Measurements from ENCODE around the gene MYO18A.

MYO18A gene

GRCh38 chr17:29167393-29168078, 12.7 kb downstream of the MYO18A start:
- DNase-seq (ENCODE audit: low spot score) = no peak

DNA sequence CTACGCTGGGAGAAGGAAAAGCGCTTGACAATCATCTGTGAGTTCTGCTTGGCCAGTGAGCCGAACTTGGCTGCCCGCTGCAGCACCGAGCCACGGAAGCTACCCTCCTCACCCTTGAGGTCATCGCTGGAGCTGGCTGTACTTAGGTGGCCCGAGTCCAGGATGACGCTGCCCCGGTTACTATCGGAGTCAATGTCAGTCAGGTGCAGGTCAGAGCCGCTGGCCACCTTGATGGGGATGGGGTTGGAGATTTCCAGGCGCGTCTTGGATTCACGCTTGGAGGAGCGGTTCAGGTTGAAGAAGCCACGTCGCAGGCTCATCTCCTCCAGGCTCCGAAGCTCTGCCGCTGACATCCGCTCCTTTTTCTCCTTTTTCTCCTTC, 13.7 kb downstream of the MYO18A start:
- DNase-seq (ENCODE audit: low spot score) = no peak

- no peak for DNase-seq (ENCODE audit: low spot score)
These were observed 14.2 kb downstream of the MYO18A start for GRCh38 chr17:29165800-29166506.

DNA sequence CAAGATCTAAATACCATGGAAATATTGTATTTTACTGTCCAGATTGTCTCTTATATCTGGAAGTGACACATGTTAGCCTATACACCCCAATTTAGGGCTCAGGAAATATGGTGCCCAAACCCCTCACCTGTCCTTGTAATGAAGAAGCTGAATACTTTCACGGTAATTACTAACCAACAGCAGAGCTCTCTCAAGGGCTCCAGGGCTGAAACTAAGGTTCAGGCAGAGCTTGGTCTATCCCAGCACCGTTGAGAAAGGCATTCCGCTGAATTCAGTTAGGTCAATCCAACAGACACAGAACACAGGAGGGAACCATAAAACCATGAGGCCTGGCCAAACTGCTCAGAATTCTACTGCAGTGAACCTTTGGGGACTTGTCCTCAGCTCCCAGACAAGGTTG, 14.9 kb downstream of the MYO18A start:
- DNase-seq (ENCODE audit: low spot score) = no peak

GRCh38 chr17:29163563-29163962, 16.6 kb downstream of the MYO18A start:
- no peak for DNase-seq (ENCODE audit: low spot score)

DNA sequence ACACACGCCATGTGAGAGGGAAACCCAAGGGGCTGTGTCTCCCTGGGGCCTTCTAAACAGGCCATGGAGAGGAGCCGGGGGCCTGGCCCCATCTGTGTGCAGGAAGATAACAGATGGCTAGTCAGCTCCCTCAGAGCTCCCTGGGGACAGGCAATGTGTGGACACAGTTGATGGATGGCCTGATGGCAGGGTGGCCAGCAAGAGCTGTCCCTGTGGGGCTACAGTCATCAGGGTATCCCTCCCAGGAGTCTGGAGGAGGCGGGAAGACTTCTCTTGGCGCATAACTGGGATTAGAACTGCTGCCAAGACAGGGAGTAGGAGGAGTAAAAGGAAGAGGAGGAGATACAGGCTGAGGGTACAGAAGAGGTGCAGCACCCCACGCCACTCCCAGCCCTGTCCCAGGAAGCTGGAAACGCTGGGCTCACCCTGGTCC, 17.3 kb downstream of the MYO18A start:
- peak; percentile 19 for DNase-seq (ENCODE audit: low spot score)

DNA sequence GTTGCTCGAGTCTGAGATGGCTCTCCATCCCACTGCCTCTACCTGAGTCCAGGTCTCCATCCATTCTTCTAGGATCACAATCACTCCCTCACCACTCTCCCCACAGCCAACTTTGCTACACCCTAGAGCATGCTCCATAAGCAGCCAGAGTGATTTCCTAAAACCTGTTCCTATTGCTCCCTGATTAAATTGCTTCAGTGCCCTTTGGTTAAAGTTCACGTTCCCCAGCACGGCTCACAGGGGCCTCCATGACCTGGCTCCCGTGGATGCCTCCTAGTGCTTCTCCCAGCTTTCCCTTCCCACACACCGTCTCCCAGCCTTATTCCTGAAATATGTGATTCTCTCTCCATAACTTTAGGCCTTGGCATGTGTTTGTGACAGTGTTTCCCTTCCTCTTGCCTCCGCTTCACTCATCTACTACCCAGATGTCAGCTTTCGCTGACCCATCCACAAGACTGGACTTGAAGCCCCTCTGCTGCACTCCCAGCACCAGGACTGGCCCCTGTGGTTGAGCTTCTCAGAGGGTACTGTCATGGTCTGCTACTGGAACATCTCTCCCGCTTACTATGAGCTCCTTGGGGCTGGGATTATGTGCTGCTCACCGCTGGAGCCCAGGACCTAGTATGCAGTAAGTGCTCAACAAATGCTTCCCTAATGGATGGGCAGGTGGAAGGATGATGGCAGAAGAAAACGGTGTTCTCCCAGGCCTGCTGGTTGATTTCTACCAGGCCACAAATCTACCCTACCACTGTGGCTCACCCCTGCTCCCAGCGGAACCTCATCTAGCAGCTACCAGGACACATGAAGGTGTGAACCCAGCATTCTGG, 17.9 kb downstream of the MYO18A start:
- no peak for DNase-seq (ENCODE audit: low spot score)

DNA sequence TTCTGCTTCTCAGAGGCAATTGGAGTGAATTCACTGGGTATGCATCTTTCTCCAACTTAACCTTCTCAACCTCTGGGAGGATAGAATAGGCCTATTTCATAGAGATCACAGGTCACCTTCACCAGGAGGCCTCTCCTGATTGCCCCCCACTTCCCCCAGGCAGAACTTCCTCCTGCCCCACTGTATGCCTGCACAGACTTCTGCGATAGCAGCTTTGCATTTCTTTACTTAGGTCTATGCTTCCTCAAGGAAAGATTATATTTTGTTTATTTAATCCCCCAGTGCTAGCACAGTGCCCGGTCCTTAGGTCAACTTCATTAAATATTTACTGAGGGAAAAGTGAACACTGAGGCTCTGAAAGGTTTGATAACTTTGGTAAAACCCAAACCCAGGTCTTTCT, 19.9 kb downstream of the MYO18A start:
- DNase-seq (ENCODE audit: low spot score) = no peak

GRCh38 chr17:29159306-29159860, 20.8 kb downstream of the MYO18A start:
- DNase-seq (ENCODE audit: low spot score) = no peak

GRCh38 chr17:29158488-29159275, 21.5 kb downstream of the MYO18A start:
- no peak for DNase-seq (ENCODE audit: low spot score)

DNA sequence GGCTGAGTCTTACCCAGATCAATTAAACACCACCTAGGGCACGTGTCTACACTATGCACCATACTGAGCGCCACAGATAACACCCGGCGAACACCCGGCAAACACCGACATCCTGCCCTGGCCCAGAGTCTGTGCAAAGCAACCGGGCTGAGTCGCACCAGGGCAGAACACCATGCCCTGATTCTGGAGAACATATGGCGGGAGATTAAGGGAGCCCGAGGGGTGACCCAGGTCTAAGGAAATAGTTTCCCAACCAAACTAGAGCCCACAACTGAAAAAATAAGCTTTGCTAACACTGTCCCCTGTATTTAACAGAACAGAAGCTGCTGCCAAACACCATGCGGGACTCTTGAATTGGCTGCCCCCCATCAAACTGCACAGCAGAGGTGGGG, 22.1 kb downstream of the MYO18A start:
- no peak for DNase-seq (ENCODE audit: low spot score)

DNA sequence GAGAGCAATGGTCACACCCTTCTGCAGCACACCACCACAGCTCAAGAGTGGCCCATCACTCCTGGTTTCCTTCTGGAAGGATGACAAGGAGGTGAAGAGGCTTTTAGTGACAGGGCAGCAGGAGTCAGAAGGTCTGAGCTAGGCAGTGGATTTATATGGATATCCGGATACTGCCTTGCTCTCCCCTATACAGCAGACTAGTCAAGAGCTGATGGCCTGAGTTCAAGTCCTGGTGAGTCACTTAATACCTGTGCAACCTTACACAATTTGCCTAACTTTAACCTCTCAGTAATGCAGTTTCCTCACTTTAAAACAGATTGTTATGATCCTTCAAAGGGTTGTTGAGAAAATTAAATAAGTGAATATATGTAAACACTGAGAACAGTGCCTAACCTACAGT, 22.9 kb downstream of the MYO18A start:
- DNase-seq (ENCODE audit: low spot score) = no peak

- no peak for DNase-seq (ENCODE audit: low spot score)
These were observed 23.4 kb downstream of the MYO18A start for GRCh38 chr17:29156781-29157180.

DNA sequence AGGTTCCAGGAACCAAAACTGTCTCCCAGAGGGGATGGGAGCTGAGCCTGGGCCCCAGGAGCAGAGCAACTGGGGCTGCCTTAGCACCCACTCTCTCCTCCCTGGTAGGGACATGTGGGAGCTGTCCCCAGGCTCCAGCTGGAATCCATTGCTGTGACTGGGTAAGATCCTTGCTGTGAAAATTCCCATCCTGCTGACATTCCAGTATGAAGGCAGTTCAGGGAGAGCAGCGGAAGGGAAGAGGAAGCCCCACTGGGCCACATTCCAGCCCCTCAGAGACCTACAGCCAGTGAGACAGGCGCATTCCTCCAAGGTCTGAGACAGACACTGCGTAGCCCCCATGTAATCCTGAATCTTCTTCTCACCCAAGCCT, 24.2 kb downstream of the MYO18A start:
- DNase-seq (ENCODE audit: low spot score) = no peak

- DNase-seq (ENCODE audit: low spot score) = no peak
These were observed 24.8 kb downstream of the MYO18A start for GRCh38 chr17:29155227-29155965.

- no peak for DNase-seq (ENCODE audit: low spot score)
These were observed 25.5 kb downstream of the MYO18A start for GRCh38 chr17:29154516-29155226.

GRCh38 chr17:29151567-29151966, 28.6 kb downstream of the MYO18A start:
- no peak for DNase-seq (ENCODE audit: low spot score)

DNA sequence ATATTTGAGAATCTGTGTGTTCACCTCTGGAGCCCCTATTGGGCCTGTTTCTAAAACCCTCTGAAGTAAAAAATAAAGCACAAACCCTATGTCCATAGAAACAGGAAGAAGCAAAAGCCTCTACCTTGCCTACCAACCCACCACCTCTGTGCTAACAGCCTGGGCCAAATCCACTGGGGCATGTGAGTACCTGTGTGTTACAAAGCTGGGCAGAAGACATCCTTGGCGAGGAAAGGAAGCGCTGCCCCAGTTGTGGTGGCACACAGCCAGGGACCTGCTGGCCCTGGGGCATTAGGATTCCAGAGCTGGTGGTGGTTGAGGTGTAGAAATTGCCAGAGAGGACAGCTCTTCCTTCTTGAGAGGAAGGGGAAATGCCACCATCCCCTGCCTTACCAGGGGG, 30.0 kb downstream of the MYO18A start:
- DNase-seq (ENCODE audit: low spot score) = no peak

- DNase-seq (ENCODE audit: low spot score) = no peak
These were observed 30.6 kb downstream of the MYO18A start for GRCh38 chr17:29149431-29150064.
